GM12878 (cell line): ENCODE measurements around the gene PCSK2. TPM values are rescaled to one million over a fixed set of nuclear protein-coding genes. Genes with fewer than 3 reads are reported as not detected.

Experiments
- ATAC-seq: fragments of 200-7000 bp; cut with Tn5 transposase; 3 replicates; pipeline ENCODE4 v1.9.1; 2020; ENCODE audit warnings: mild to moderate bottlenecking, moderate library complexity
- BruUV-seq: library from RNA; stranded (reverse); fragments of 400-500 nt; replicated peaks from 2 replicates; lab custom pipeline; 2021; lab: Mats Ljungman, UMichigan
- CTCF ChIA-PET: fragments of 300-600 bp; sonication (Branson Sonifier 250); formaldehyde crosslinking; extraction: SDS; loops from one replicate; lab custom pipeline; 2021; ENCODE audit warnings: inconsistent platforms; lab: Yijun Ruan, JAX
- POLR2A ChIA-PET: fragments of 350-600 bp; formaldehyde crosslinking; extraction: SDS; loops from one replicate; lab custom pipeline; 2021; ENCODE audit warnings: inconsistent platforms; lab: Charles Lee
- RAD21 ChIA-PET: fragments of 300-600 bp; sonication (Branson Sonifier 250); formaldehyde crosslinking; loops from one replicate; lab custom pipeline; 2023; ENCODE audit warnings: antibody characterized with exemption; ENCODE audit not compliant: unreplicated experiment; lab: Charles Lee
- SMC1A ChIA-PET: fragments of 300-600 bp; sonication (Branson Sonifier 250); formaldehyde crosslinking; loops from one replicate; lab custom pipeline; 2023; ENCODE audit not compliant: unreplicated experiment, uncharacterized antibody; lab: Charles Lee
- DNase-seq: peaks from one replicate; pipeline ENCODE4 v3.0.0-alpha.2; 2011; ENCODE audit warnings: low read depth, low spot score
- FAIRE-seq: peaks from 3 replicates; lab custom pipeline; 2011; peaks lifted over from hg19 to GRCh38; lab: Jason Lieb, UNC
- H2AFZ ChIP-seq: 2 replicates; pipeline ENCODE4 v1.6.0; 2011; ENCODE audit warnings: low read depth, low read length, control low read depth; ENCODE audit not compliant: control insufficient read depth
- H3K27ac ChIP-seq: 2 replicates; pipeline ENCODE4 v1.5.1; 2011; ENCODE audit warnings: control low read depth; ENCODE audit not compliant: control insufficient read depth, insufficient read depth
- H3K27me3 ChIP-seq, 2 experiments: replicated peaks in 1 of 2; 2 replicates each; pipeline versions ENCODE4 v1.6.0 to v1.6.1; 2011; ENCODE audit warnings: low read length in 1 of 2; ENCODE audit not compliant: control insufficient read depth in 2 of 2, insufficient read depth in 2 of 2
- H3K36me3 ChIP-seq, 2 experiments: 2 replicates each; pipeline ENCODE4 v1.5.1; 2011; ENCODE audit warnings: low read length in 1 of 2; ENCODE audit not compliant: control insufficient read depth in 2 of 2, insufficient read depth in 2 of 2
- H3K4me1 ChIP-seq: 2 replicates; pipeline ENCODE4 v1.6.1; 2011; ENCODE audit warnings: mild to moderate bottlenecking, low read length, moderate library complexity, mixed read lengths; ENCODE audit not compliant: control insufficient read depth, insufficient read depth
- H3K4me2 ChIP-seq: 2 replicates; pipeline ENCODE4 v1.6.0; 2011; ENCODE audit warnings: control low read depth; ENCODE audit not compliant: control insufficient read depth, insufficient read depth
- H3K4me3 ChIP-seq: fragments of 200-600 bp; sonication (generic); 2 replicates; pipeline ENCODE4 v1.5.1; 2016
- H3K79me2 ChIP-seq: 2 replicates; pipeline ENCODE4 v1.6.0; 2011; ENCODE audit warnings: low read length; ENCODE audit not compliant: control insufficient read depth, insufficient read depth
- H3K9ac ChIP-seq: 2 replicates; pipeline ENCODE4 v1.8.0; 2011; ENCODE audit warnings: low read length, control low read depth, mixed read lengths; ENCODE audit not compliant: control insufficient read depth, insufficient read depth
- H3K9me3 ChIP-seq: replicated peaks from 3 replicates; pipeline ENCODE4 v1.5.1; 2011; ENCODE audit warnings: mild to moderate bottlenecking, low read length; ENCODE audit not compliant: control insufficient read depth, insufficient read depth
- H4K20me1 ChIP-seq: 2 replicates; pipeline ENCODE4 v1.6.0; 2011; ENCODE audit not compliant: control insufficient read depth, insufficient read depth
- ATF2 ChIP-seq: IDR thresholded peaks from 2 replicates; pipeline ENCODE4 v1.6.1; 2012; ENCODE audit warnings: low read length, inconsistent platforms
- BCLAF1 ChIP-seq: fragments of 450-650 bp; IDR thresholded peaks from 2 replicates; pipeline ENCODE4 v1.6.1; 2017; ENCODE audit warnings: antibody characterized with exemption, mild to moderate bottlenecking, moderate library complexity
- CHD1 ChIP-seq: IDR thresholded peaks from 2 replicates; pipeline ENCODE4 v1.6.1; 2012; ENCODE audit warnings: low read depth, low read length, improper control_type of control experiment
- ESRRA ChIP-seq: IDR thresholded peaks from 2 replicates; pipeline ENCODE4 v1.6.1; 2012; ENCODE audit warnings: mild to moderate bottlenecking, low read length, improper control_type of control experiment
- IKZF2 ChIP-seq, 2 experiments: fragments of 450-650 bp; IDR thresholded peaks; 2 replicates each; pipeline ENCODE4 v1.6.1; 2017; ENCODE audit warnings: mild to moderate bottlenecking in 2 of 2, moderate library complexity in 2 of 2
- MAX ChIP-seq: IDR thresholded peaks from 2 replicates; pipeline ENCODE4 v1.6.1; 2012; ENCODE audit warnings: low read depth, low read length, improper control_type of control experiment
- NFIC ChIP-seq: IDR thresholded peaks from 2 replicates; pipeline ENCODE4 v1.6.1; 2012; ENCODE audit warnings: low read depth, mild to moderate bottlenecking, inconsistent platforms, low read length, moderate library complexity
- NFYB ChIP-seq: IDR thresholded peaks from 2 replicates; pipeline ENCODE4 v1.6.1; 2011; ENCODE audit warnings: low read depth, mild to moderate bottlenecking, low read length, improper control_type of control experiment, moderate library complexity; ENCODE audit not compliant: insufficient read depth
- NKRF ChIP-seq: fragments of 450-650 bp; conservative IDR thresholded peaks from 2 replicates; pipeline ENCODE4 v1.6.1; 2017; ENCODE audit warnings: mild to moderate bottlenecking, moderate library complexity
- POU2F2 ChIP-seq: IDR thresholded peaks from 3 replicates; pipeline ENCODE4 v1.6.1; 2011; ENCODE audit warnings: low read depth, mild to moderate bottlenecking, low read length, borderline replicate concordance
- RAD21 ChIP-seq: IDR thresholded peaks from 2 replicates; pipeline ENCODE4 v1.6.1; 2011; ENCODE audit warnings: mild to moderate bottlenecking, low read depth, low read length, moderate library complexity; ENCODE audit not compliant: insufficient read depth
- RELA ChIP-seq: fragments of 450-650 bp; IDR thresholded peaks from 2 replicates; pipeline ENCODE4 v1.8.0; 2014; ENCODE audit warnings: borderline replicate concordance; ENCODE audit not compliant: partially characterized antibody
- RUNX3 ChIP-seq: IDR thresholded peaks from 2 replicates; pipeline ENCODE4 v1.6.1; 2012; ENCODE audit warnings: low read length, inconsistent platforms
- YBX1 ChIP-seq: fragments of 450-650 bp; IDR thresholded peaks from 2 replicates; pipeline ENCODE4 v1.6.1; 2016; ENCODE audit warnings: antibody characterized with exemption
- WGBS: methylation state at CpG from one replicate; pipeline ENCODE4 v1.1.6; 2016; ENCODE audit warnings: low lambda C conversion rate; ENCODE audit not compliant: insufficient replicate concordance, insufficient coverage; ENCODE audit errors: missing lambda C conversion rate; 5-methylcytosine and 5-hydroxymethylcytosine counted together
- in situ Hi-C: fragments of 300-500 bp; cut with MboI; formaldehyde crosslinking; loops from 9 replicates; pipeline ENCODE4 v1.14.3; 2018; ENCODE audit warnings: mixed read lengths
- intact Hi-C: fragments of 100-400 bp; cut with micrococcal nuclease; formaldehyde crosslinking; loops from one replicate; pipeline ENCODE4 v1.14.2; 2022; ENCODE audit not compliant: unreplicated experiment
- polyA plus RNA-seq, 11 experiments: library from polyadenylated mRNA; depleted of rRNA in 4 of 11; unstranded in 6 of 11; stranded (reverse) in 5 of 11; fragments of >200 nt; fragmentation: Nextera tagmentation in 4 of 11; fragmentation: Illumina TruSeq in 1 of 11; extraction: Ambion mirVana in 4 of 11; extraction: Trizol in 1 of 11; gene quantifications; 1 replicate in 1 of 11; 2 replicates in 10 of 11; pipeline versions ENCODE4 v1.2.1 to v1.2.3, GENCODE V29; 2011 to 2016; ENCODE audit warnings: inconsistent platforms in 2 of 11, missing spikeins in 2 of 11, low read depth in 1 of 11
- total RNA-seq, 4 experiments: library from RNA; depleted of rRNA in 3 of 4; stranded (reverse); fragments of >200 nt in 3 of 4; fragmentation: Illumina TruSeq in 1 of 4; extraction: Trizol in 1 of 4; gene quantifications; 2 replicates each; pipeline versions ENCODE4 v1.2.1 to v1.2.3, GENCODE V29; 2013 to 2021

Gene PCSK2
- total and polyA plus RNA-seq, 10 of the 15 experiments (the other 5 are each of a cell fraction or from before 2014, with no cell fraction given) = not detected

GRCh38 chr20:17202673-17203072, 24.2 kb upstream of the PCSK2 start:
- POLR2A ChIA-PET = interaction anchor here (0.6 to 0.7 kb wide), 2 partner anchors 14 to 1744 kb away, joined by 3 read pairs; no protein-coding TSS in a partner anchor

More at GRCh38 chr20:17202673-17203072, 24.2 kb upstream of the PCSK2 start:
- H3K4me2 ChIP-seq = no peak overlapping the region
- BruUV-seq = no TSS peak
- no peaks in the 10 kb centered on the region for H3K79me2 ChIP-seq
- WGBS = 24% methylated on average over 8 of the region's 8 CpGs
- ChIA-PET RAD21 (no interaction called here), SMC1A (no interaction called here), CTCF (no interaction called here)
- H3K4me3 ChIP-seq = no peak overlapping the region
- H3K9ac ChIP-seq = no peak overlapping the region
- peaks cover 0 to 3% of the 10 kb centered on the region in 2 experiments; a peak in 1 of 4 replicates for H3K27me3 ChIP-seq
- H3K4me1 ChIP-seq = no peaks in the 10 kb centered on the region
- H3K36me3 ChIP-seq = no peaks in the 10 kb centered on the region
- no peaks in the 10 kb centered on the region for H3K9me3 ChIP-seq
- no peak for FAIRE-seq
- ATAC-seq = no peak
- intact Hi-C loops = no loop called here
- no peak for DNase-seq
- H4K20me1 ChIP-seq = no peaks in the 10 kb centered on the region
- H3K27ac ChIP-seq = no peak overlapping the region
- in situ Hi-C loops = no loop called here
- H2AFZ ChIP-seq = no peak overlapping the region
- TF ChIP-seq NFYB = no peak
- no peak for TF ChIP-seq NFIC
- no peak for TF ChIP-seq ESRRA
- TF ChIP-seq MAX = no peak
- TF ChIP-seq BCLAF1 = no peak
- no peak for TF ChIP-seq RUNX3
- no peak for TF ChIP-seq NKRF
- no peak for TF ChIP-seq YBX1
- TF ChIP-seq CHD1 = no peak
- TF ChIP-seq IKZF2 (IDR thresholded peaks at IDR 0.05) = no peak
- no peak for TF ChIP-seq POU2F2
- TF ChIP-seq ATF2 = no peak
- TF ChIP-seq RELA = no peak
- TF ChIP-seq RAD21 = no peak
